ENCODE measurements around the gene HMMR. TPM values are rescaled to one million over a fixed set of nuclear protein-coding genes. Genes with fewer than 3 reads are reported as not detected.

HMMR gene
- total RNA-seq, 4 donors from 2014 or later, result 2.2 to 7.9 (median 3.7) TPM

DNA sequence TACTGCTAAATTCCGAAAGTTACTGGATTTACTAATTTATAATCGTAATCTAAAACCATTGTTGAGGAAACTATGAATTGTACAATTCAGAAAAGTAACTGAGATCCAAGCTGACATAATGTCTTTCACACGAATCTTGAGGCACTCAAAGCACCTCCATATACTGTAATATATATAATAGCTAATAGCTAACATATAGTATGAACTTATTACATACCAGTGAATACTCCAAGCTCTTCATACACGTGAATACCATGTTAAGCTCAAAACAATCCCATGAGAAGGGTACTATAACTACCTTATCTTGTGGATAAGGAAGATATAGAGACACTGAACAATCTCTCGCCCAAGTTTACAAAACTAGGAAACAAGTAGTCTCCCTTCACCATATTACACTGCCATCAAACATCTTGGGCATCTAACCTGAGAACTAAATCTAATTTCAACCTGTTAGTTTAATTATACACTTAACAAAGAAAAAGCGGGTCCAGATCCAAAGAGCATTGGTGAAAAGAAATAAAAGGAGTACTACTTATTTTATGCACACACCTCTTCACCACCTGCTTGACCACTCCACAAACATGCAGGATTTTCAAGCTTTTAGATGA, 1.6 kb upstream of the HMMR start:
- Histone ChIP-seq H3K9me3 (no peaks in the 10 kb centered on the region), H3K27ac (peak overlapping the region; percentile 98), H3K27me3 (no peaks in the 10 kb centered on the region), H3K4me3 (peak overlapping the region; percentile 71), H3K36me3 (peaks cover 15% of the 10 kb centered on the region), H3K4me1 (peaks cover 36% of the 10 kb centered on the region)
- DNase-seq (ENCODE audit: low spot score in 2 of 2), result no peak
- WGBS, result 34% methylated on average over 6 of the region's 6 CpGs
- TF ChIP-seq EP300 (IDR thresholded peaks at IDR 0.05) (no peak), POLR2AphosphoS5 (IDR thresholded peaks at IDR 0.05) (no peak)

DNA sequence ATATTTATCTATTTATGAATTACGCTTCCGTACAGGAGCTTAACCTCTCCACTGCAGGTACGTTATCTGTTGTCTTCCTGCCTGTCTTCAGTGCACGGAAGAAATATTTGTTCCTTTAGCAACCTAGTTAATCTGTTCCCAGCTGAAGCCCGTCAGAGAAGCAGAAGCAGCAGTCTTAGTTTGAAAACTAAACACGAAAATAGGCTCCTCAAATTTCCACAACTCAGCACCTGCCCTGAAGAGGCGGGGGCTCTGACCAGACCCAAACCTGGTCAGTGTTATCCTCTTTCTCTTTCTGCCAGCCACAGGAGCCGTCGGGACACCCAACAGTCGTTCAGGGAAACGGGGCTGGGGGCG, 992 bp upstream of the HMMR start:
- TF ChIP-seq POLR2A (IDR thresholded peaks at IDR 0.05) (no peak), EP300 (IDR thresholded peaks at IDR 0.05) (no peak), POLR2AphosphoS5 (IDR thresholded peaks at IDR 0.05) (no peak)
- TF ChIP-seq, protein P1, sequence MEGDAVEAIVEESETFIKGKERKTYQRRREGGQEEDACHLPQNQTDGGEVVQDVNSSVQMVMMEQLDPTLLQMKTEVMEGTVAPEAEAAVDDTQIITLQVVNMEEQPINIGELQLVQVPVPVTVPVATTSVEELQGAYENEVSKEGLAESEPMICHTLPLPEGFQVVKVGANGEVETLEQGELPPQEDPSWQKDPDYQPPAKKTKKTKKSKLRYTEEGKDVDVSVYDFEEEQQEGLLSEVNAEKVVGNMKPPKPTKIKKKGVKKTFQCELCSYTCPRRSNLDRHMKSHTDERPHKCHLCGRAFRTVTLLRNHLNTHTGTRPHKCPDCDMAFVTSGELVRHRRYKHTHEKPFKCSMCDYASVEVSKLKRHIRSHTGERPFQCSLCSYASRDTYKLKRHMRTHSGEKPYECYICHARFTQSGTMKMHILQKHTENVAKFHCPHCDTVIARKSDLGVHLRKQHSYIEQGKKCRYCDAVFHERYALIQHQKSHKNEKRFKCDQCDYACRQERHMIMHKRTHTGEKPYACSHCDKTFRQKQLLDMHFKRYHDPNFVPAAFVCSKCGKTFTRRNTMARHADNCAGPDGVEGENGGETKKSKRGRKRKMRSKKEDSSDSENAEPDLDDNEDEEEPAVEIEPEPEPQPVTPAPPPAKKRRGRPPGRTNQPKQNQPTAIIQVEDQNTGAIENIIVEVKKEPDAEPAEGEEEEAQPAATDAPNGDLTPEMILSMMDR (IDR thresholded peaks at IDR 0.05), result no peak
- under 1% methylated on average over 12 of the region's 12 CpGs for WGBS
- peak overlapping the region; percentile 71 for H3K4me3 ChIP-seq

DNA sequence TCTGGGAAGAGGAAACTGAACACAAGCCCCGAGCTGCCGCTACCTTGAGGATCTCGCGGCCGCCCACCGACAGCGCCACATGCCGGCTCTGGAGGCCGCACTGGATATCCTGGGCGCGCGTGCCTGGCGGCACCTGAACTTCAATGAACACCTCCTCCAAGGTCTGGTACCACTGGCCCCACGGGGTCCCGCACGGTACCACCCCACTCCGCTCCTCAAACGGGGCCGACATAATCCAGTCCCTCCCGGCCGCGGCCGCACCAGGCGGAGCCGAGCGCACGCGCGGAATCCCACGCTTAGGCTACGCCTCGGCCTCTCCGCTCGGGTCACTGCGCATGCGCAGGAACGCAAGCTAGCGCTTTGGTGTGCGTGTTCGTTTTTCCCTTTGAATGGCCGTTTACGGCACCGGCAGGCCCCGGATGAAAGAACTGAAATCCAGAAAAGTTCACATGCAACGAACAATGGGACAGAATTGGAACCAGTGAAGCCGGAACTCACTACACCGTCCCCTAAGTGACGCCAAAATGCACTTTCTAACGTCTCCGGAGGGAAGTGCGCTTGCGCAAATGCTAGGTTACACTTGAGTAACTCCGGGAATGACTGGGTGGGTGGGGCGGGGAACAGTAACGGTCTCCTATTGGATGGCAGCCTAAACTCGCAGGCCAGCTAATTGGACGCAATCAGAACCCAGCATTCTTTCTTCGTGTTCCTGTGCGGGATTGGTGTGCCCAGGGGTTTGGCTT, 442 bp upstream of the HMMR start, which contains the start of gene NUDCD2:
Gene NUDCD2, minus strand, starts transcription at position 284 of the 743 bp plus-strand sequence. Its CDS starts 52 bp downstream, at position 232.
- Histone ChIP-seq H3K27ac (peak within 1 kb of the TSS; percentile 98), H3K4me1 (peaks cover 36% of the 10 kb centered on the region), H3K27me3 (no peaks in the 10 kb centered on the region), H3K4me3 (peak within 1 kb of the TSS; percentile 71), H3K9me3 (no peaks in the 10 kb centered on the region), H3K36me3 (peaks cover 9% of the 10 kb centered on the region)
- TF ChIP-seq, protein P1 (IDR thresholded peaks at IDR 0.05), result no peak
- TF ChIP-seq EP300 (IDR thresholded peaks at IDR 0.05) (no peak), POLR2A (IDR thresholded peaks at IDR 0.05) (peak in 1 of 2 donors; percentile 73), POLR2AphosphoS5 (IDR thresholded peaks at IDR 0.05) (peak; percentile 26 to 81 (median 62))
- 1% methylated on average over 26 of the region's 59 CpGs for WGBS
- peak; percentile 96 to 97 for DNase-seq (ENCODE audit: low spot score in 2 of 2)

More for the DNA sequence above, 992 bp upstream of the HMMR start:
- Histone ChIP-seq H3K27me3 (no peaks in the 10 kb centered on the region), H3K27ac (peak overlapping the region; percentile 98), H3K4me1 (peaks cover 36% of the 10 kb centered on the region), H3K9me3 (no peaks in the 10 kb centered on the region), H3K36me3 (peaks cover 12% of the 10 kb centered on the region)
- no peak for DNase-seq (ENCODE audit: low spot score in 2 of 2)

DNA sequence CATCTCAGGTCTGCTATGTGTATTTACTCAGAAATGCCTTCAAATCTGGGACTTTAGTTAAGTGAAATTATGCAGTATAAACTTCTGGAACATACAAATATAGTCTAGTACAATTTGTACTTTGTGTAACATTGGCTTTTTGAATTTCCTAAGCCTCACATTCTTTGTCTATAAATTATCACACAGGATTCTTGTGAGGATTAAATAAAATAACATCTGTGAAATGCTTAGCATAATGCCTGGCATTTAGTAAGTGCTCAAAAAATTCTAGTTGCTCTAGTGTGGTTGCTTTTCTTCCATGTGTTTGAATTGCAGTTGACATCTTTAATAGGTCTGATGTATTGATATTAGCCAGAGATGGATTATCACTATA, 2.6 kb downstream of the HMMR start:
- TF ChIP-seq, protein P1 (IDR thresholded peaks at IDR 0.05), result no peak
- TF ChIP-seq EP300 (IDR thresholded peaks at IDR 0.05) (no peak), POLR2A (IDR thresholded peaks at IDR 0.05) (no peak), POLR2AphosphoS5 (IDR thresholded peaks at IDR 0.05) (no peak)

DNA sequence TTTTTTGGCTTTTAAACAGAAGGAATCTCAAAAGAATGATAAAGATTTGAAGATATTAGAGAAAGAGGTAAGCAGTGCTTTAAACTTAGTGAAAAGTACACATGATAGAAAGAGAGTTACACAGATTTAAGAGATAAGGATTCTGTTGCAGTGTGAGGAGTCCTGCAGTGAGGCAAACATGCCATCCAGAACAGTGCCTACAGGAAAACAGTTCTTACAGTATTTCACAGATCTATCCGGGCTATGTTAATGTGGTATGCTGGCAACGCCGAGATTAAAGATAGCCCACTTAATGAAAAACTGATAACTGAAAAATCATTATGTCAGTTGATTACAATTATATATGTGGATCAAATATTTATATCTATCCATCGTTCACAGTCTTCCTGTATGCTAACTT, 7.2 kb downstream of the HMMR start:
- WGBS, result 51% methylated on average over 4 of the region's 4 CpGs

More for the DNA sequence above, 2.6 kb downstream of the HMMR start:
- no peak for DNase-seq (ENCODE audit: low spot score in 2 of 2)
- Histone ChIP-seq H3K36me3 (no peaks in the 10 kb centered on the region), H3K4me1 (peaks cover 27% of the 10 kb centered on the region), H3K27me3 (no peaks in the 10 kb centered on the region), H3K4me3 (no peak overlapping the region), H3K27ac (no peak overlapping the region), H3K9me3 (no peaks in the 10 kb centered on the region)

More for the DNA sequence above, 7.2 kb downstream of the HMMR start:
- DNase-seq (ENCODE audit: low spot score in 2 of 2), result no peak
- Histone ChIP-seq H3K9me3 (no peaks in the 10 kb centered on the region), H3K4me3 (no peak overlapping the region), H3K36me3 (no peaks in the 10 kb centered on the region), H3K27ac (no peak overlapping the region), H3K27me3 (no peaks in the 10 kb centered on the region), H3K4me1 (no peaks in the 10 kb centered on the region)
- TF ChIP-seq, protein P1 (IDR thresholded peaks at IDR 0.05), result no peak
- TF ChIP-seq POLR2AphosphoS5 (IDR thresholded peaks at IDR 0.05), result no peak
